GM18868 (cell line): ENCODE results near the gene RAMP1.
"Not testable (repeated sequence)": the region's sequence is repeated elsewhere in the genome, so short reads cannot be mapped to it uniquely, and the experiment has no call there.

ENCODE experiments used
- ATAC-seq: cut with Tn5 transposase; IDR thresholded peaks from one replicate; pipeline ENCODE4 v1.9.1; 2021; ENCODE audit warnings: mild to moderate bottlenecking, moderate library complexity; ENCODE audit not compliant: unreplicated experiment

Gene RAMP1

DNA sequence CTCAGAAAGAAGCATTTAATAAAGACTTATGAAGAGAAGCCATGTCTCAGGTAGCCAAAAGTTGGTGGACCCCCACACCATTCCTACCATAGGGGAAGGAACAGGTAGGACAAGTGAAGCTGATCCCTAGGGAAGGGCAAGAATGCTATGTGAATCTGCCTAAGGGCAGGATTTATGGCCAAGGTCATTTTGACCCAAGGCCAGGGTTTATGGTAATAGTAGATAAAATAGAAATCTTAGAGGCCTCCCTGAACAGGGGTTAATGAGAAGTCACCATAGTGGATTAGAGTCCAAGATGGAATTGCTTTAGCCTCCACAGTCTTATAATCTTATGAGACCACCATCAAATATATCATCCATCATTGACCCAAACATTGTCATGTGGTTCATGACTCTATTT is 81.4 kb downstream of the RAMP1 start:
- no peak for ATAC-seq

DNA sequence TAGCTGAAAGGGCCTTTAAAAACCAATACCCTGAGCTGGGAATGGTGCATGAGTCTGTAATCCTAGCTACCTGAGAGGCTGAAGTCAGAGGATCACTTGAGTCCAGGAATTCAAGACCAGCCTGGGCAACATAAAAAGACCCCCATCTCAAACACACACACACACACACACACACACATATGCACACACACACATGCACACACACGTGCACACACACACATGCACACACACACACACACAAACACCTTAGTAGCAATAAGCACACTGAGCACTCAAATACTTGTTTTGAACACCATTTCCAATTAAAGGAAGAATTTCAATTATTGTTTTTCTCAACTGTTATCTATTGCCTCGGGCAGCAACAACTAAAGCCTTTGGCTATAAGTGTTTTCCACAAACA is 81.8 kb downstream of the RAMP1 start:
- no peak for ATAC-seq

DNA sequence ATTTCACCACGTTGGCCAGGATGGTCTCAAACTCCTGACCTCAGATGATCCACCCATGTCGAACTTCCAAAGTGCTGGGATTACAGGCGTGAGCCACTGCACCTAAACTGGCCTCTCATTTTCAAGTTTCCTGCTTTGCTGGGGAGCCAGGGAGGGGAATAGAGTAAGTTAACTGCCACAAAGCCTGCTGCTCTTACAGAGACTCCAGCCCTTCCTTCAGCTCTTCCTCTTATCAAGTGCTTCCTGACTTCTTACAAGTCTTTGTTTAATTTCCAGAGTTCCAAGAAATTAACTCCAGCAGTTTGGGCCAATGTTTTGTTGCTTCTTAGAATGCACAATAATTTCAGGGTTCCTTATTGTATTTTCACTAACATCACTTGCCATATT is 83.1 kb downstream of the RAMP1 start:
- no peak for ATAC-seq

DNA sequence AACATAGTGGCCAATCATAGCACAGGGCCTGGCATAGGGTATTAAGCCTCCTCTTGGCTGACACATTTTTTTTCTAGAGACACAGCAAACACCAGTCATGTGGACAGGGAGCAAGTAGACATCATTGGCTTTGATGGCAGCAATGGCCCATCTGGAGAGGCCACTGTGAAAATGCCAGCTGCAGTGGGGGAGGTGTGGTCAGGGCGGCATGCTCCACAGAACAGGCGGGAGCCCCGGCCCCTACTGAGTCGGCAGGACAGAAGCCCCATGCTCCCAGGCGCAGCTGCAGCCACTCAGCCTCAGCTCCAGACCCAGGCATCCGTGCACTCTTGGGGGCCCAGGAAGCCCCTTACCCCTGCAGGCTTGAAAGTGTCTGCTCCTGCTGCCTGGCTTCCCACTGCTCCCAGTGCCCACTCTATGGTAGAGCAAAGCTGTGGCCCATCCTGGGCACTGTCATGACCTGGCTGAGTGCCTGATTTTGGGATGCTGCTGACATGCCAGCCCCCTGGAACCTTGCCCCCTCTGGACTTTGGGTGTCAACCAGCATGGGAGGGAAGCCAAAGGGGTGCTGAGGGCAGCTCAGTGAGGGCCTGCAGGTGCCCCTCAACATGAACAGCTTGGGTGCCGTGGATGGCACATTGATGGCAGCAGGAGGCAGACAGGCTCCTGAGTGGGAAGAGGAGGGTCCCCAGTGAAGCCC is 84.1 kb downstream of the RAMP1 start:
- ATAC-seq = no peak

DNA sequence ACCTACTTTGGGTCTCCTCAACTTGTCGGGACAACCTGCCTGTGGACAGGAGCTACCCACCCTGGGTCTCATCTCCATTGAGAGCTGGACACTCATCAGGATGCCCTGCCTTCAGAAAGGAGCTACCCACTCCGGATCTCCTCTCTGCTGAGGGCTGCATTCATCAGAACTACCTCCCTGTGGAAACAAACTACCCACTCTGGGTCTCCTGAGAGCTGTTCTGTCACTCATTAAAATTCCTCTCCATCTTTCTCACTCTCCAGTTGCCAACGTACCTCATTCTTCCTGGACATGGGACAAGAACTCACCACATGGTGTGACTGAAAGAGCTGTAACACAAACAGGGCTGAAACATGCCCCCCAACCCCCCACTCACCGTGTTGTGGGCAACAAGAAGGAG is 84.9 kb downstream of the RAMP1 start:
- ATAC-seq = no peak

DNA sequence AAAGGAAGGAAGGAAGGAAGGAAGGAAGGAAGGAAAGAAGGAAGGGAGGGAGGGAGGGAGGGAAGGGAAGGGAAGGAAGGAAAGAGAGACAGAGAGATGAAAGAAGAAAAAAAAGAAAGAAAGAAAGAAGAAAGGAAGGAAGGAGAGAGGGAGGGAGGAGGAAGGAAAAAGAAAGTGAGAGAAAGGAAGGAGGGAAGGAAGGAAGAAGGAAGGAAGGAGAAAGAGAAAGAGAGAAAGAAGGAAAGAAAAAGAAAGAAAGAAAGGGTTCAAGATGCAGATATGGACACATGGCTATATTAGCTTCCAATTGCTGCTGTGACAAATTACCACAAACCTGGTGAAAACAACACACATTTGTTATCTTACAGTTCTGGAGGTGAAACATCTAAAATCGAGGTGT is 87.0 kb downstream of the RAMP1 start:
- ATAC-seq = no peak

DNA sequence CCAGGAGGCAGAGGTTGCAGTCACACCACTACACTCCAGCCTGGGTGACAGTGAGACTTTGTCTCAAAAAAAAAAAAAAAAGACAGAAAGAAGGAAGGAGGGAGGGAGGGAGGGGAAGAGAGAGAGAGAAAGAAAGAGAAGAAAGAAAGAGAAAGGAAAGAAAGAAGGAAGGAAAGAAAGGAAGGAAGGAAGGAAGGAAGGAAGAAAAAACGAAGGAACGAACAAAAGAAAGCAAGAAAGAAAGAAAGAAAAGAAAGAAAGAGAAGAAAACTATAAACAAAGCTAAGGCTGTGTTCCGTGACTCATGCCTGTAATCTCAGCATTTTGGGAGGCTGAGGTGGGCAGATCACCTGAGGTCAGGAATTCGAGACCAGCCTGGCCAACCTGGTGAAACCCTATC is 91.9 kb downstream of the RAMP1 start:
- ATAC-seq = not testable (repeated sequence)

DNA sequence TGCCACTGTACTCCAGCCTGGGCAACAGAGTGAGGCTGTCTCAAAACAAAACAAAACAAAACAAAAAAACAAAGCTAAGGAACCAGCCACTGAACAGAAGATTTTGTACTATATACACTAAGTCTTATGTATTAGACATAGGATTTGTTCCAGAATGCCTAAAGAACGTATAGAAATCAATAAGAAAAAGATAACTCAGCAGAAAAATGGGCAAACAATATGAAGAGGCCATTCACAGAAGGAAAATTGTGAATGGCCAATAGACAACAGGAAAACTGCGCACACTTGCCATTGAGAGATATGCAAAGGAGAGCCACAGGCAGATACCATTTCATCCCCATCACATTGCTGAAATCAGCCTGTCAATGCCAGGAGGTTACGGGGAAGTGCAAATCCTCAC is 92.5 kb downstream of the RAMP1 start:
- no peak for ATAC-seq

DNA sequence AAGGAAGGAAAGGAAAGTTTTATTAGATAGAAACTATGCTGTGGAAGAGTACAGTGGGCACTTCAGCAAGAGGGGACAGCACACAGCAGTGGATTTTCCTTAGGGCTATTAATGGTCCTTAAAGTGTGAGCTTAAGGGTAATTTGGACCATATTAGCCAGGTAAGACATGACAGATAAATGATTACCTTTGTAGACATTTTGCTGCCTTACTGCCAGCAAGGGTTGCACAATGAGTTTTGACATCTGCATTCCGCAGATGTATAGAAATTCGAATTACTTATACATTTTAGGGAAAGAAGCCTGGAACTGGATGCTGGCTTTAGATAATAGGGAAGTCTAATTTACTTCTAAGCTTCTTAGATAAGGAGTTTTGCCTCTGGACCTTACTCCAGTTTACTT is 93.4 kb downstream of the RAMP1 start:
- ATAC-seq = no peak

DNA sequence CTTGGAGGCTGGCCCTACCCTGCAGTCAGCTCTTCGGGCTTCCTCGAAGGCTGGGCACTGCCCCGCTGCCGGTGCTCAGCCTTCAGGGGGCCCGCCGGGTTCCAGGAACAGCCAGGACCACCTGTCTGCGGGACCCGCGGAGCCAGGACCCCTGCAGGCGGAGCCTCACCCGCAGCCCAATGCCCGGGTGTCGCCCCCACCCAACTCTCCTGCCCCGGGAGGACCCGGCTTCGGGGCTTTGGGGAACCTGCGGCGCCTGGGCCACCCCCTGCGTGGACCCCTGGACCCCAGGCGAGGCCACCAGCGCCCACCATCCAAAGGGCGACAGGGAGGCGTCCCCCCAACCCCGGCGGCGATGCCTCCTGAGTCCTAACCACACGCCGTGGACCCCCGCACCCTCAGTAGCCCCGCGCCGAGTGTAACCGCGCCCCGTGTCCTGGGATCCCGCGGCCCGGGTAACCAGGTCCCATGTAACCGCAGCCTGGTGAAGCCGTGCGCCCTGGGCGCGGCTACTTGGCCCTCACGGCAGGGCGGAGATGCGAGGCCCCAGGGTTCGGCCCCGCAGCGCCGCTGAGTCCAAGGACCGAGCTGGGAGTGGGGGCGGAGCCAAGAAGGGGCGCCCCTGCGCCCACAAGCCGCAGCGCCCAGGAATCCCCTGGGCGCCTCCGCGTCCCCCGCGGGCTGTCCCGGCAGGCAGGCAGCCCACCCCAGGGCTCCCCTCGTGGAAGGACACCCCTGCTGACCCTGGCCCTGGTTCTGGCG is 96.4 kb downstream of the RAMP1 start:
- no peak for ATAC-seq

DNA sequence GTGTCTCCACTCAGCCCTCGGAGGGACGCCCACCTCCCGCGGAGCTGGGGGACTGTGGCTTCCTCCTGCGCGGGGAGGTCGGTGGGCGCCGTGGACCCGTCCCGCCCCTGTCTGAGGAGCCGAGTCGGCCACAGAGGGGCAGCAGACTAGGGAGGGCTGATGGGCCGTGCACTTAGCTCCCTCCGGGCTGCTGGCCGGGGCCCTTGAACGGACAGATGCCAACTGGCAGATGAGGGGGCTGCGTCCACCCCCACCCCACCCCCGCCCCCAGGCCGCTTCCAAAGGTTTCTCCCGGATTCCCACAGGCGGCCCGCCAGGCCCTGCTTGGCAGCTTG is 96.9 kb downstream of the RAMP1 start:
- no peak for ATAC-seq

DNA sequence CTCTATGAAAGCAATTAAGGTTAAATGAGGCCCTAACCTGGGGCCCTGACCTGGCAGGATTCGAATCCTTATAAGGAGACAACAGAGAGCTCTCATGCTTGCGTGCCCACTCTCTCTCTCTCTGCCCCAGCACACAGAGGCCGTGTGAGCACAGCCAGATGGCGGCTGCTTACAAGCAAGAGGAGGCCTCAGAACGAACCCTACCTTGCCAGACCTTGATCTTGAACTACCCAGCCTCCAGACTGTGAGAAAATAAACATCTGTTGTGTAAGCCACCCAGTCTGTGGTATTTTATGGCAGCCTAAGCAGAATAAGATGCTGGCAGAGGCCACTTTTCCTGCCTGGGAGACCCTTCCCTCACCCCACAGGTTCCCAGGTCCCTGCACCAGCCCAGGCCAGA is 102.2 kb downstream of the RAMP1 start:
- ATAC-seq = no peak
